Astrocyte of the spinal cord (primary cell): ENCODE data around the gene DYNC1I1.

Experiments
- DNase-seq: peaks from one replicate; pipeline ENCODE4 v3.0.0; 2011; ENCODE audit warnings: low read depth, low spot score
- H3K4me3 ChIP-seq: 2 replicates; pipeline ENCODE4 v1.5.1; 2011; ENCODE audit warnings: low read depth, mild to moderate bottlenecking, low read length, moderate library complexity
- CTCF ChIP-seq: IDR thresholded peaks from 2 replicates; pipeline ENCODE4 v1.5.1; 2012; ENCODE audit warnings: low read depth, mild to moderate bottlenecking, low read length, inconsistent platforms
- in situ Hi-C: cut with HindIII; loops from 2 replicates; pipeline ENCODE4 v1.10.0; 2017; ENCODE audit warnings: low sequenced_read_pairs

The DYNC1I1 gene

GRCh38 chr7:95916573-95917297 is 144.4 kb downstream of the DYNC1I1 start:
- no peak overlapping the region for H3K4me3 ChIP-seq
- in situ Hi-C loops, result no loop called here
- DNase-seq, result peak; percentile 70
- peak; percentile 89 for TF ChIP-seq CTCF

GRCh38 chr7:95917634-95918033 is 145.3 kb downstream of the DYNC1I1 start:
- TF ChIP-seq CTCF, result no peak
- in situ Hi-C loops, result no loop called here
- no peak for DNase-seq
- H3K4me3 ChIP-seq, result no peak overlapping the region

- no peak for DNase-seq
- in situ Hi-C loops, result no loop called here
Observed at GRCh38 chr7:95919556-95919955, 147.2 kb downstream of the DYNC1I1 start.

GRCh38 chr7:95921543-95921942 is 149.2 kb downstream of the DYNC1I1 start:
- in situ Hi-C loops, result no loop called here
- no peak for DNase-seq
- TF ChIP-seq CTCF, result no peak
- H3K4me3 ChIP-seq, result no peak overlapping the region

More at GRCh38 chr7:95919556-95919955, 147.2 kb downstream of the DYNC1I1 start:
- peak; percentile 16 for TF ChIP-seq CTCF
- no peak overlapping the region for H3K4me3 ChIP-seq

GRCh38 chr7:95922191-95922590 is 149.8 kb downstream of the DYNC1I1 start:
- no peak overlapping the region for H3K4me3 ChIP-seq
- no peak for TF ChIP-seq CTCF
- no peak for DNase-seq
- in situ Hi-C loops, result no loop called here

GRCh38 chr7:95925236-95925635 is 152.9 kb downstream of the DYNC1I1 start:
- TF ChIP-seq CTCF, result no peak
- H3K4me3 ChIP-seq, result no peak overlapping the region
- in situ Hi-C loops, result no loop called here
- no peak for DNase-seq

GRCh38 chr7:95925971-95926370 is 153.6 kb downstream of the DYNC1I1 start:
- no peak overlapping the region for H3K4me3 ChIP-seq
- in situ Hi-C loops, result no loop called here
- DNase-seq, result no peak
- no peak for TF ChIP-seq CTCF
